Stomach smooth muscle (tissue), 2 donors: ENCODE data around the gene KLK6.

ENCODE experiments used
- H3K27ac ChIP-seq: one replicate; pipeline ENCODE4 v1.7.0; 2013; ENCODE audit warnings: mild to moderate bottlenecking, low read length, inconsistent platforms
- H3K27me3 ChIP-seq, 2 donors: one replicate each; pipeline ENCODE4 v1.7.0; 2013; ENCODE audit warnings: low read length in 2 of 2; ENCODE audit not compliant: insufficient read depth in 2 of 2, control insufficient read depth in 1 of 2
- H3K36me3 ChIP-seq, 2 donors: one replicate each; pipeline ENCODE4 v1.7.0; 2013; ENCODE audit warnings: low read length in 2 of 2; ENCODE audit not compliant: control insufficient read depth in 2 of 2, insufficient read depth in 2 of 2
- H3K4me1 ChIP-seq: one replicate; pipeline ENCODE4 v1.7.0; 2013; ENCODE audit warnings: low read length; ENCODE audit not compliant: control insufficient read depth, insufficient read depth
- H3K4me3 ChIP-seq, 2 donors: one replicate each; pipeline ENCODE4 v1.7.0; 2013; ENCODE audit warnings: low read length in 2 of 2
- H3K9ac ChIP-seq, 2 donors: one replicate each; pipeline ENCODE4 v1.7.0; 2013; ENCODE audit warnings: low read length in 2 of 2, mild to moderate bottlenecking in 1 of 2
- H3K9me3 ChIP-seq, 2 donors: one replicate each; pipeline ENCODE4 v1.7.0; 2013; ENCODE audit warnings: low read length in 2 of 2; ENCODE audit not compliant: control insufficient read depth in 2 of 2
- donor health status: healthy.
- donor health status: Pancreatic carcinoma.

The KLK6 gene

DNA sequence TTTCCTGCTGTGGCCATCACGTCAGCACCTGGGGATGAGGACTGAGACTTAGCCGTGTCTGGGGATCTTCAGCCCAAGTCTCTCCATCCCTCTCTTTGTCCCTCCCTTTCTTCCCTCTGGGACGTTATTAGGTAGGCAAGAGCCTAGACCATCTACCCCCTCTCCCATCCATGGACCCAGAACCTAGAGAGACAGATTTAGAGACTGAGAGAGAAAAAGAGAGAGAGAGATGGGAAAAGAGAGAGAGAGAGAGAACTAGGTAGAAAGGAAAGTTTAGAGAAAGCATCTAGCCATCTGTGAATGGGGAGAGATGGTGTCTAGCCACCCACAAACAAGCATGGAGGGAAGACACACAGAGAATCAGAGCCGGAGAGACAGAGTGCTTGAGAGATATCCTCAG, 58.7 kb downstream of the KLK6 start:
- Histone ChIP-seq H3K9ac (no peak overlapping the region), H3K4me3 (no peak overlapping the region), H3K27ac (no peak overlapping the region), H3K36me3 (no peaks in the 10 kb centered on the region), H3K4me1 (no peaks in the 10 kb centered on the region), H3K9me3 (no peaks in the 10 kb centered on the region), H3K27me3 (peaks cover 35 to 38% of the 10 kb centered on the region in 2 donors)

DNA sequence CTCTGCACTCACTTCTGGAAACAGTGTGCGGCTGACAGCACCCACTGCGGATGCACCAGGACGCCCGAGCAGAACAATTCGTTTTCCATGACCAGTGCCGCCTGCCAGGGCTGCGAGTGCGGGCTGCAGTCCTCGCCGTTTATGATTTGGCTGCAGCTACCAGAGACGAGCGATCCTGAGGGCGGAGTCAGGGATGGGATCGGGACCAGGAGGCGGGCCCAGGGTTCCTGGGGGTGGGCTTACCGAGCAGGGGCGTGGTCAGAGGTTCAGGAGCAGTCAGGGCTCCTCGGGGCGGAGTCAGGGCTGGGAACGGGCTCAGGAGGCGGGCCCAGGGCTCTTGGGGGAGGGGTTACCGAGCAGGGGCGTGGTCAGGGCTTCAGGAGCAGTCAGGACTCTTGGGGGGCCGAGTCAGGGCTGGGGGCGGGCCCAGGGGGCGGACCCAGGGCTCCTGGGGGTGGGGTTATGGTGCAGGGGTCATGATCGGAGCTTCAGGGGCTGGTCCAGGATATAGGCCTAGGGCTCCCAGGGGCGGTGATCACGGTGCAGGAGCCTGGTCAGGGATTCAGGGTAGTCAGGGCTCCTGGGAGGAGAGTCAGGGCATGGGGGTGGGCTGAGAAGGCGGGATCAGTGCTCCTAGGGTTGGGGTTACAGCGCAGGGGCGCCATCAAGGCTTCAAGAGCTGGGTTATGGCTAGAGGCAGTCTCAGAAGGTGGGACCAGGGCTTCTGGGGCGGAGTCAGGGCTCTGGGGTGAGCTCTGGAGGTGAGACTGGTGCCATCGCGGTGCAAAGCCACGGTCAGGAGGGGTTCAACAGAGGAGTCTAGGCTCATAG, 59.9 kb downstream of the KLK6 start:
- H3K4me1 ChIP-seq, result no peaks in the 10 kb centered on the region
- H3K27me3 ChIP-seq, result peaks cover 35 to 41% of the 10 kb centered on the region in 2 donors
- no peak overlapping the region for H3K9ac ChIP-seq
- H3K4me3 ChIP-seq, result no peak overlapping the region
- H3K9me3 ChIP-seq, result no peaks in the 10 kb centered on the region
- H3K27ac ChIP-seq, result no peak overlapping the region
- H3K36me3 ChIP-seq, result no peaks in the 10 kb centered on the region
